GM21423 (cell line): ENCODE data around the gene EHBP1.

Source experiments
- ATAC-seq: cut with Tn5 transposase; IDR thresholded peaks from one replicate; pipeline ENCODE4 v1.9.1; 2021; ENCODE audit warnings: mild to moderate bottlenecking, moderate library complexity; ENCODE audit not compliant: unreplicated experiment

Gene EHBP1

DNA sequence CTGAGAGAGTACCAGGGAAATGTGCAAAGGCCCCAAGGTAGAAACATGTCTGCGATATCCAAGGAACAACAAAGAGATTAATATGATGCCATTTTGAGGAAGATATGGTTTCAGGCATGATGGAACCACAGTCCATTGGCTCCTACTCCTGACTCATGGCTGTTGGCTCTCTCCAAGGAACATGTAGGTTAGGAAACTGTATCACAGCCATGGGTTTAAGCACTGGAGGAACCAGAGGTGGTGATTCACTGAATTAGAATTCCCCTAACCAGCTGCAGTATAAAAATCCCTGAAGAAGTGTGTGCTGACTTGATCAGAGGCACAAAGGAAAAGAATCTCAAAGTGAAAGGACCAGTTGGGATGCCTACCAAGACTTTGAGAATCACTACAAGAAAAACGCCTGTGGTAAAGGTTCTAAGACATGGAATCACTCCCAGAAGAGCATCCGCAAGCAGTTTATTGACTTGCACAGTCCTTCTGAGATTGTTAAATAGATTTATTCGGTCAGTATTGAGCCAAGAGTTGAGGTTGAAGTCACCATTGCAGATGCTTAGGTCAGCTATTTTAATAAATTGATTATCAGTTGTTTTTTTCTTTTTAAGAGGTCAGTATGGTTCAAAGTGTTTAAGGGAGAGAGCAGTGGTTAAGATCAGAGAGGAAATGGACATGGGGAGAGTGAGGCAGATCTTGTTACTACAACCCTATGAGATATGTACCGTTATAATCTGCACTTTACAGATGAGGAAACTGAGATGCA, 234.4 kb downstream of the EHBP1 start:
- no peak for ATAC-seq

DNA sequence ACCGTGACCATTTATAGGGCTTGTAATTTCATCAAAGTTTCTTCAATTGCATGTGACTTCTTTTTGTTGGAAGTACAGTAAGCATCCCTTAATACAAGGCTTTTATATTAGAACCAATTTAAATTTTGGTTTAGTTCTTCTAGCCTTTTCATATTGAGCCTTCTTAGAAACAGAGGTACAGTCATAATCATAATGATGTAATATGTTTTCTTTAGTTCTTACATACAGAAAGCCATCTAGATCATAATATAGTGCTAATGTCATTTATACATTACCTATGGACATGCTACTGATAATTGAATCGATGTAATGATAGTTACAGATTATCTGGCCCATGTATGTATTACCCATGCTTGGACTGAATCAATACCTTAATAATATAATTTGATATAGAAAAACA, 235.2 kb downstream of the EHBP1 start:
- no peak for ATAC-seq

DNA sequence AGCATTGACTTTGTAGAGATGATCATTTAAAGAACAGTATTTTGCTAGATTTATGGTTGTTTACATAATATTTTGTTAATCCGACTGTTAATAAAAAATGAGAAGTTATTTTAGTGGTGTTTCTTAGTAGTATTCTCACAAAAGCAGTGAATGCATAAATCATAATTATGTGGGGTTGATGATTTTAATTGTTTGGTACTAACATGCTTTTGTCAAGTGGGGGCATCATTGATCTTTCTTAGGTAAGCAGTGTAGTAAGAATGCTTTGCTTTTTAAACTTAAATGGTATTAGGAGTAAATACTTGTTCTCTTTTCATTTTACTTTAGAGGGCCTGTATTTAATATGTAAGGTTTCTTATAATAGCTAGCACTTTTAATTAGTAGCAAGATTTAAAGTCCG, 235.9 kb downstream of the EHBP1 start:
- ATAC-seq, result no peak

DNA sequence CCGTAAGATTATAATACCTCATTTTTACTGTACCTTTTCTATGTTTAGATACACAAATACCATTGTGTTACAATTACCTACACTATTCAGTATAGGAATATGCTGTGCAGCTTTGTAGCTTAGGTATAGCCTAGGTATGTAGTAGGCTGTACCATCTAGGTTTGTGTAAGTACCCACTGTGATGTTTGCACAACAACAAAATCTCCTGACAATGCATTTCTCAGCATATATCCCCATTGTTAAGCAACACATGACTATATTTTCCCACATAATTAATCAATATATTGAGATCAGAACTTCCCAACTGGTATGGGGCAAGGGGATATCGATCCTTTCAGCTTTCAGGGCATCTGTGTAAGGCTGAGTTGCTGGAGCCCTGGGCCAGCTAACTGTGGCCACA, 238.8 kb downstream of the EHBP1 start:
- ATAC-seq, result no peak

DNA sequence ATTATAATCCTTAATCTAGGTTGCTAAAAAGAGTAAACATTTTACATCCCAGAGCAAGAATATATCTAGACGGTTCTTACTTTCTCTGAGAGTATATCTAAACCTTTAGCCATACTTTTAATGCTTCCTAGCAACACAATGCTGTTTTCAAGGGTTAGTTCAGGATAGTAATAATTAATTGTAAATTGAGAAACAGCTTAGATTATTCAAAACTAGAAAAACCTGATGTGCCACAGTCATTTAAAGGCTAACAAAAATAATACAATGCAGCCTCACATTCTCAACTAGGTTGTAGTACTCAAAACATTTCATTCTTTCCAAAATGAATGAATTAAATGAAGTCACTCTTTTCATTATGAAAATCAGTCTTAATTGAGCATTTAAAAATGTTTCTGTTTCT, 241.9 kb downstream of the EHBP1 start:
- ATAC-seq, result no peak

DNA sequence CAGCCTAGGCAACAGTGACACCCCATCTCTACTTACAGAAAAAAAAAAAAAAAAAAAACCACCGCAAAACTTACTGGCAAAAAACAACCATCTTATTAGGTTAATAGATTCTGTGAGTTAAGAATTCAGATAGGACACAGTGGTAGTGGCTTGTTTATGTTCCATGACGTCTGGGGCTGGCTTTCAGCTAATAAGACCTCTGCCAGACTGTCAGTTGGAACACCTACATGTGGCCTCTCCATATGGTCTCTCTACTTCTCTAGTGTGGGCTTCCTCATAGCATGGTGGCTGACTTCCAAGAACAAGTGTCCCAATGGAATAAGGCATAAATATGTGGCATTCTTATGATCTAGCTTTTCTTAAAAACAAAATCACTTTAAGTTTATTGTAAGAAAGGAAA, 251.1 kb downstream of the EHBP1 start:
- ATAC-seq, result no peak

DNA sequence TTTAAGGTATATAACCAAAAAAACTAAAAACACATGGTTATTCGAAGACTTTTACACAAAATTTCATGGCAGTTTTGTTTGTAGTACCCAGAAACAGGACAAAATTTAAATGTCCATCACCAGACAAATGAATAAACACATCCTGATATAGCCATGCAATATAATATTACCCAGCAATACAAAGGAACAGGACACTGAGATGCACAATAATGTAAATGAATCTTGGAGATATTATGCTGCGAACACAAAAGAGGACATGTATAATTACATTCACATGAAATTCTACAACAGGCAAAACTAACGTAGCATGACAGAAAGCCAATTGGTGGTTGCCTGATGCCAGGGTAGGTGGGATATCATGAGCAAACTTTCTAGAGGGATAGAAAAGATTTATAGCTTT, 252.7 kb downstream of the EHBP1 start:
- no peak for ATAC-seq

DNA sequence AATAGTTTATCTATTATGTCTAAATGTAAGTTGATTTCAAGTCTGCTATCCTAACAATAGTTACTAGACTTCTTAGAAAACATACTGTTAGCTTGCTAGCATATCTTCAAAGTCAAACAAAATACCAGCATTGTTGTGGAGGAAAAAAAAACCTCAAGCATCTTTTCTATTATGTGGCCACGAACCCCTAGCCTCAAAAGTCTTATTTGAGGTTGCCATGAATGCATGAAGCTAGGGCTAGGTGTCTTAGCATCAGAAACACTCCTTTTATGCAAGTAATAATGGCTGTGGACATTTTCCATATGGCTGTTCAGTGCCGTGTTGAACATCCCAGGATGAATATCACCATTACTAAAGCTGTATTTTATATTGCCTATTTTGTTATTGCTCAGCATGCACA, 258.5 kb downstream of the EHBP1 start:
- ATAC-seq, result no peak

DNA sequence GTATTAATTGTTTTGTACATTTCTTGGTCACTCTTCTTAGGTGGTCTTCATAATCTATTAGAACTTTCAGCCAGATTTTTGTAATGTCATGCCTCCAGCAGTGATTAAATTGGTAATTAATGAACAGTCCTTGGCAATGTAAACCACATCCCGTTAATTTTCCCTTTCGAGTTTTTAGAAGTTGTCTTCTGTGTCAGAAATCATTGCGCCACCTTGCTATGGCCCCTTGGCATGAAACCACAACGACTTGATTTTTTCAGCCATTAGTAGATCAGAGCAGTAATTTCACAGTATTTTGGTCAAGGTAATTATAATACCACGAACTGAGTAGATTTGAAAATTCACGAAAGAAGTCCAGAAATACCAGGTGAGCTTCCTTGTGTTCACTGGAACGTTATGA, 259.2 kb downstream of the EHBP1 start:
- no peak for ATAC-seq

DNA sequence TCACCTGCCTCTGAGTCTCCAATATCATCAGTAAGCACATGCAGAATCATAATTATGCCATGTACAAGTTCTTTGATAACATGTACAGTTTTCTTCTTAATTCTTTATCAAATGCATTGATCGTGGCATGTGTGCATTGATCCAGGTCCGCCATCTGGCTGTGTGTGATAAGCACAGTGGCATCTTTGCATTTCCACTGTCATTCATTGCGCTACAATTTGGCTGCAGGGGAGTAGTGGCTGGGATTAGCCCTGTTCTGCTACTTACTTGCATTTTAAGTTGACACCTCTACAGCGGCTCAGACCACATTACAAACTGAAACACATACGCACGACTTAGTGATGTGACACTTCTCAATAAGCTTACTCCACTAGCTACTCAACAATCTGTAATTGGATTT, 261.5 kb downstream of the EHBP1 start:
- no peak for ATAC-seq

DNA sequence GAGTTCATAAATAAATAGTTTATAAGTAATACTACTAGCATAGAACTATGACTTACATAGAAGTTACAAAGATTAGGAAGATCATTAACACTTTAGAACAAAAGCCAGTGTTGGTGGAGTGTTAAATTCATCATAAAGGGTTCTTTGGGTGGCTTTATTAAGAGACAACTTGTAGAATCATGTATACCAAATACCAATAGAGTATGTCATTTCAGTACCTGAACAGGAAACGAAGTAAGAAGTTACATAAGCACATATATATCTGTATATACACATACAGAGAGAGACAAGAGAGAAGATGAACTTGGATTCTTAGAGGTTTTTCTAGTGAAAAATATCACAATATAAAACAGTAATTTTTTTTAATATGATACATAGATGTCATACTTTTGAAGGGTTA, 262.7 kb downstream of the EHBP1 start:
- no peak for ATAC-seq

DNA sequence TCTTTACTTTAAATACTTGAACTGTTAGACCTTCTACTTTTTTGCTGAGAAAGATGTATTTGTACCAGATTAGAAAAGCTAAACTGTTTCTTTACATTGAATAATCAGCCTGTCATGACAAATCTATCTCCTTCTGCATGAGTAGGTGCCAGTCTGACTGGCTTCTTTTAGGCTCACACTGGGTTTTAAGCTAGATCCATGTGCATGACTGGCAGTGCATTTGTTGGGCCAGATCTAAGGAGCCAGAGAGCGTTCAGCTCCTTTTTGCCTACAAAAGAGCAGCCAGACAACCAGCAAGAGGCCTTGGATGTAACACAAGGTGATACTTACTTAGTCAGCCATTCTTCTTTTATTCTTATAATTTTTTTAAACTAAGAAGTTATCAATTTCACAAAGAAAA, 263.2 kb downstream of the EHBP1 start:
- ATAC-seq, result no peak

DNA sequence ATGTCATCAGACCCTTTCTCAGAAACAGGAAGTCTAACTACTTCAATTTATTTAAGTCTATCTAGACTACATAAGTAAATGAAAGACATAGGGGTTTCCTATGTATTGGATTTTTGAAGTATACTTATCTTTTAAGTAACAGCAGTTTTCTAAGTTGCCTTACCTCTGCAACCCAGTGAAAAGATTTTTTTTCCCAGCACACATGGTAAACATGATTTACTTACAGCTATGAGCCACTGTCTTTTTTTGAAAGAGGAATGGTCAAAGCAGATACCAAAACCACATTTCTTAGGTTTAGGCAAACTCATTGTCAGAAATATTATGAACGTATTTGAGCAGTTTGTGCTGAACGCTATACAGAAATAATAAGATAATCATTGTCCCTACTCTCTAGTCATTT, 266.4 kb downstream of the EHBP1 start:
- ATAC-seq, result no peak

DNA sequence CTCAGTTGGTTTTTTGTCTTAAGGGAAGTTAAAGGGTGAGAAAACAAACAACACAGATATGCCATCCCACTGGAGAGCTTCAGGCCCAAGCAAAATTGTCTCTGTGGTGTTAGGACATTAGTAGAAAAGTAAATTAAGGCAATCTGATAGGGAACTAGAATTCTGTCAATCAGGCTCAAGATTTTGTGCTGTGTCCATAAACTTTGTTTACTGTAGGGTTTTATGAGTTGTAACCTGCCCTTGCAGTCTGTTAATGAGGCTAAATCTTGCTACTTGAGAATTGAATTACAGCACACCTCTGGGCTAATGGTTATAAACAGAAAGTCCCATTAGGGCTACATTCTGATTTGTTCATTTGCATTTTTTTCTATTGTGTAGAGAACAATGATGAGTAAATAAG, 267.1 kb downstream of the EHBP1 start:
- ATAC-seq, result no peak

DNA sequence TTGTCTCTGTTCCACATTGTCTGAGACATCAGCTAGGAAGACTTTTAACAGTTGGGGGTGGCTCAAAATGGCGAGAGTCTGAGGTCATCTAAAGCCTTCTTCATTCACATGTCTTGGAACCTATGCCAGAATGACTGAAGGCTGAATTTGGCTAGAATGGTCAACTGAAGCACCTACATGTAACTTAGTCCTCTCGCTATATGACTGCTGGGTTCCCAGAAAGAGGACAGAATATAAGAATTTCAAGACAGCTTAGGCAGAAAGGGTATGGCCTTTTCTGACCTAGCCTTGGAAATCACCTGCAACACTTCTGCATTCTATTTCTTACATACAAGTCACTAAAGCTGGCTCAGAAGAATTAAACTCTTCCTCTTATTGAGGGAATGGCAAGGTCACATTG, 269.5 kb downstream of the EHBP1 start:
- no peak for ATAC-seq

DNA sequence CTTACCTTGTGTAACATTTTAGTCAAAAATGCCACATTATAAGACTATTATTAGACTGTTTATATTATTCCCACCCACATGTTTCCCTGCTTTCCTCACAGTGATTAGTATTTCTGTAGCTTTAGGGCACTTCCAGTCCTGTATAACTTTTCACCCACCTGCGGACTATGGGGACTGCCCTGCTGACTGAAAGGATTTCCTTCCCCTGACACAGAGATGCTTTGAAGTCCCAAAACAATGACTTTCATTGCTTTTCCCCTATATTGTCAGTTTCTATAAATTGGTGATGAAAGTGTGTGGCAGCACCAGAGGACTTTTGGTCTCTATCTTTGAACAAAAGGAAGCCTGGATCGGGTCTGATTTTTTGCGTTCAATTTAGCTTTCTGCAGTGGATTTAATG, 286.1 kb downstream of the EHBP1 start:
- no peak for ATAC-seq

DNA sequence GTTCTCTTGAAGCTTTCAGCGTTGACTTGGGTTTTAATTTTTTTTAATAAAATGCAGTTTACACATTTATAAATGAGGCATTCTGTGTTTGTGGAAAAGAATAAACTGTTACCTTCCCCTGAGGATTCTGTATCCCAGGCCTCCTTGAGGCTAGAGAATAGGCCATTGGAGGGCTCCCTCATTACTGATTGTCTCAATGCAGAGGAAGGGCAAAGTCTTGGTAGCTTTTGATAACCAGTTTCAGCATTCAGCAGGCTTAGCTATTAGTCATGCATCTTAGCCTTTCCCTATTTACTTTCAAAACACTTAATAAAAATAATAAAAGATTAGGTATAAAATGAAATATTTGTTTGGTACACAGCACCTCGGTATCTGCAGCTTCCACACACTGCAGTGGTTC, 287.0 kb downstream of the EHBP1 start:
- no peak for ATAC-seq

DNA sequence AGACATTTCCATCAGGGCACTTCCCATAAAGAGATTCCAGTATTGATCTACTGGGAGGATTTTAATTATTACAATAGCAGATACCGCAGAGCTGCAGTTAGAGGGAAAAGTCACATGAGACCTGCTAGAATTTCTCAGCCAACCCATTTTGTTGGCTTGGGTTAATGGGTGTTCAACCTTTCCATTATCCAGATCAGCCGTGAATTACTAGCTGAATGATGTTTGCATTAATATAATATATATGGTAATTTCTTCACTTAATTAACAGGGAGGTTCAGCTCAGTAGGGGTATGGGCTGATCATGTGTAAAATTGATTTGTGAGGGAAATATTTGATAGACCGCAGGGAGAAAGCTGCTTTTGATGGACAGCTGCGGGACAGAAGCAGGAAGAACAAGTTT, 288.7 kb downstream of the EHBP1 start:
- ATAC-seq, result no peak

DNA sequence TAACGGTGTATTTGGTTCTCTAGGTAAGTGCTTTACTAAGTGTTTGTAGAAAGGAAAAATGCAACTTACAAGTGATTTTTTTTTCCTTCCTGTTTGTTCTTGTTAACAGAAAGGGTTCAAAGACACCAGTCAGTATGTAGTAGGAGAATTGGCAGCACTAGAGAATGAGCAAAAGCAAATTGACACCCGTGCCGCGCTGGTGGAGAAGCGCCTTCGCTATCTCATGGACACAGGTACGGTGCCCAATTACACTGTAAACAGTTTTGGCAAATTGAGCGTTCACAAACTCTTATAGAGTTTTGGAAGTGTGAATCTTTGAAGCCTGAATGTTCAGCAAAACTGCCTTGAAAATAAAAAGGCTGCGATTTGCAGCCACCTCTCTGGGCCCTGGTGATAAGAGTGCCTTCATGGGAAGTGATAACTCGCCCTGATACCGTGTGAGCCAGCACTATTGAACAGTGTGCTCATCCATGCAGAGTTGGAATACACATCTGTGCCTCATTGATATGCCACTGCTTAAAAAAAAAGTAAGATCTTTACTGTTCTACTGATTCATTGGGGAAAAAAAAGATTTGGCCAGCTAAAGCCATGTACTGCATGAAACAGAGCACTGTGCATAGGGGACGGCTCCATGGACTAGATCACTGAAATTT, 291.1 kb downstream of the EHBP1 start:
- ATAC-seq, result no peak

DNA sequence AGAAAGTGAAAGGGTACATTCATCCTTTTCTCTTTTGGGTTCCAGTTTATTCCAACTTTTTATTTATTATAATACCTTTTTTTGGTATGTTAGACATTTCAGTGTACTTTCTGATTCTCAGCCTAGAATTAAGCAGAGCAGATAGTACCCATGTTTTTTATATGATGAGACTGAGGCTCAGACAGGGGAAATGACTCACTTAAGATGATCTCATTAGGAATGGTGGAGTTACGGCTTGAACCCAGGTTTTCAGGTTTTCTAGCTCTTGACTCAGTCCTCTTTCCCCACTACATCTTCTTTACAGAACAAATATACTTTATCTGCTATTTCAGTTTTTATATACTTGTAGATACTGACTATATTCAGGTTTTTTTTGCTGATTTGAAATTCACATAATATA, 293.4 kb downstream of the EHBP1 start:
- ATAC-seq, result no peak

DNA sequence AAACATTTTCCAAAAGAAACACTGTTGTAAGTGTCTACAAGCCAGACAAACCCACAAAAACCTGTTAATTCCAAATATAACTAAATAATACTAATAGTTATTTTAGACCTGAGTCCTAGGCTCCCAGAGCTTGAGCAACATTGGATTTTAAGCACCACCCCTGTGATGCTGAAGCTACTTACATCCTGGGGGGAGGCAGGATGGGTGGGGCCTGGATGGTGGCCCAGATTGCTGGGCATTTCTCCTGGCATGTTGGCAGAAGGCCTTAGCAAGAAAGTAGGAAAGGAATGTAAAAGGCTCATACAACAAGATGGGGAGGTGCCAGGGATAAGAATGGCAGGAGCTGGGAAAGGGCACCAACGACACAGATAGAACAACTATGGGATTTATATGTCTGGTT, 294.4 kb downstream of the EHBP1 start:
- no peak for ATAC-seq

DNA sequence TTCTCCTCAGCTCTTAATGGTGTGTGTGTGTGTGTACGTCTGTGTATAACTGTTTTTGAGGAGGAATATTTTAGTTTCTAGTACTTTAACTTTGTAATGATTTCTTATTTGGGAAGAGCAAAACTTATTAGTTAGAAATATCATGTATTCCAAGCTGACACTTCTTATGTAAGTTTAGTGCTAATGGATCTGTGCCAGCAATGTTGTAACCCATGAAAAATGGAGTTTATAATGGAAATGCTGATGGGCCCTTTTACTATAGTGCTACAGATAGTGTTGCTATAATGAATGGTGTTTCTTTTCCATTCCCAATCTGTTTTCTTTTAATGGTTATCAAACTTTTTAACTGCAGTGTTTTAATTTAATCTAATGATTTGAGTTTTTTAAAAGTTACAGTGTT, 295.3 kb downstream of the EHBP1 start:
- ATAC-seq, result no peak

DNA sequence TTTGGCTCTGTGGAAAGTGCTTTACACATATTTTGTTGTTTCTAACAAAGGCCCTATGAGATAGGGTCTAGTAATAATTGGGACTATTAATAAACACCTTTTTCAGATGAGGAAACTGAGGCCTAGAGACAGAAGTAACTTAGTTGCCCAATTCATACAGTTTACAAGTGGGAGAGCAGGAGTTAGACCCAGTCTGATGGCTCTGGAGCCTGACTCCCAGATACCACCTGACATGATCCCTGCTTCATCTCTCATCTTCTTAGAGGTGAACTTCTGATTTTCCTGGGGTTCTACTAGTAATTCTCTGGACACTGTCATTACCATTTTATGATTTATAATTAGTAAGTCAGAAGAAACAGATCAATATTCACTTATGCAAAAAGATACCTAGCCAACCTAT, 296.1 kb downstream of the EHBP1 start:
- no peak for ATAC-seq
